GM23338 (cell line): ENCODE results near the gene TMEFF1. TPM values are rescaled to one million over a fixed set of nuclear protein-coding genes. Genes with fewer than 3 reads are reported as not detected.

Experiments
- ATAC-seq: fragments of 200-7000 bp; cut with Tn5 transposase; 3 replicates; pipeline ENCODE4 v1.9.1; 2020
- DNase-seq: peaks from one replicate; pipeline ENCODE4 v3.0.0-alpha.2; 2015; ENCODE audit warnings: low spot score
- H2AFZ ChIP-seq: fragments of 200-600 bp; sonication (generic); 2 replicates; pipeline ENCODE4 v1.8.0; 2016; ENCODE audit warnings: antibody characterized with exemption, mild to moderate bottlenecking, moderate library complexity
- H3F3A ChIP-seq: fragments of 200-600 bp; sonication (generic); replicated peaks from 2 replicates; pipeline ENCODE4 v1.8.0; 2017; ENCODE audit warnings: antibody characterized with exemption, mixed run types, low read depth
- H3K27ac ChIP-seq: fragments of 200-600 bp; sonication (generic); 2 replicates; pipeline ENCODE4 v1.6.1; 2016; ENCODE audit warnings: low read depth
- H3K27me3 ChIP-seq: fragments of 200-600 bp; sonication (generic); 2 replicates; pipeline ENCODE4 v1.8.0; 2016; ENCODE audit warnings: mild to moderate bottlenecking, mixed run types, moderate library complexity; ENCODE audit not compliant: insufficient read depth
- H3K36me3 ChIP-seq: fragments of 200-600 bp; sonication (generic); 2 replicates; pipeline ENCODE4 v1.8.0; 2016; ENCODE audit warnings: mild to moderate bottlenecking; ENCODE audit not compliant: insufficient read depth
- H3K4me1 ChIP-seq: fragments of 200-600 bp; sonication (generic); 2 replicates; pipeline ENCODE4 v1.8.0; 2016; ENCODE audit warnings: mild to moderate bottlenecking, moderate library complexity; ENCODE audit not compliant: insufficient read depth
- H3K4me2 ChIP-seq: fragments of 200-600 bp; sonication (generic); 2 replicates; pipeline ENCODE4 v1.7.1; 2017; ENCODE audit warnings: mixed run types
- H3K4me3 ChIP-seq: fragments of 200-600 bp; sonication (generic); 2 replicates; pipeline ENCODE4 v1.6.1; 2016; ENCODE audit warnings: mixed run types
- H3K79me2 ChIP-seq: fragments of 200-600 bp; sonication (generic); replicated peaks from 2 replicates; pipeline ENCODE4 v1.8.0; 2017; ENCODE audit warnings: mild to moderate bottlenecking; ENCODE audit not compliant: insufficient read depth
- H3K9me2 ChIP-seq: fragments of 200-600 bp; sonication (generic); 2 replicates; pipeline ENCODE4 v1.8.0; 2017; ENCODE audit not compliant: insufficient read depth
- H4K20me1 ChIP-seq: fragments of 200-600 bp; sonication (generic); replicated peaks from 2 replicates; pipeline ENCODE4 v1.8.0; 2017; ENCODE audit warnings: mild to moderate bottlenecking; ENCODE audit not compliant: insufficient read depth
- H3K27ac Mint-ChIP-seq: 2 replicates; pipeline ENCODE4 v1.8.0; 2020; ENCODE audit warnings: inconsistent platforms, mild to moderate bottlenecking, moderate library complexity, mixed read lengths
- H3K27me3 Mint-ChIP-seq: 3 replicates; pipeline ENCODE4 v1.8.0; 2022; ENCODE audit warnings: low read depth, mild to moderate bottlenecking, moderate library complexity, mixed read lengths, inconsistent platforms; ENCODE audit not compliant: insufficient read depth, poor library complexity
- H3K36me3 Mint-ChIP-seq: 3 replicates; pipeline ENCODE4 v1.8.0; 2021; ENCODE audit warnings: low read depth, mild to moderate bottlenecking, inconsistent platforms, moderate library complexity, mixed read lengths
- H3K4me1 Mint-ChIP-seq: 3 replicates; pipeline ENCODE4 v1.8.0; 2020; ENCODE audit warnings: mild to moderate bottlenecking, inconsistent platforms, mixed read lengths
- H3K4me3 Mint-ChIP-seq: 3 replicates; pipeline ENCODE4 v1.8.0; 2021; ENCODE audit warnings: moderate library complexity, mild to moderate bottlenecking, inconsistent platforms, mixed read lengths
- H3K9me3 Mint-ChIP-seq: 3 replicates; pipeline ENCODE4 v1.8.0; 2020; ENCODE audit warnings: moderate library complexity, mild to moderate bottlenecking, inconsistent platforms, mixed read lengths
- CREB1 ChIP-seq: fragments of 250-450 bp; sonication (Bioruptor Pico); IDR thresholded peaks from 2 replicates; pipeline ENCODE4 v1.5.0; 2020; ENCODE audit warnings: low read depth, mild to moderate bottlenecking, moderate library complexity
- CTCF ChIP-seq, 2 experiments: fragments of 200-600 bp in 1 of 2; sonication (generic) in 1 of 2; conservative IDR thresholded peaks; 2 replicates each; pipeline versions ENCODE4 v1.5.1 to v1.6.1; 2016 to 2017; ENCODE audit warnings: antibody characterized with exemption in 2 of 2, low read depth in 2 of 2, mild to moderate bottlenecking in 2 of 2, moderate library complexity in 1 of 2
- ETS1 ChIP-seq: IDR thresholded peaks from 2 replicates; pipeline ENCODE4 v1.6.1; 2016; ENCODE audit warnings: antibody characterized with exemption
- EZH2 ChIP-seq: fragments of 200-600 bp; sonication (generic); IDR thresholded peaks from one replicate; pipeline ENCODE4 v1.8.0; 2017; ENCODE audit warnings: antibody characterized with exemption, mild to moderate bottlenecking, low read depth; ENCODE audit not compliant: unreplicated experiment
- EZH2phosphoT487 ChIP-seq: fragments of 200-600 bp; sonication (generic); IDR thresholded peaks from one replicate; pipeline ENCODE4 v1.8.1; 2018; ENCODE audit warnings: antibody characterized with exemption; ENCODE audit not compliant: unreplicated experiment
- JUNB ChIP-seq: IDR thresholded peaks from one replicate; pipeline ENCODE4 v1.6.1; 2016; ENCODE audit warnings: antibody characterized with exemption; ENCODE audit not compliant: unreplicated experiment
- NANOG ChIP-seq: IDR thresholded peaks from 2 replicates; pipeline ENCODE4 v1.6.1; 2016; ENCODE audit warnings: antibody characterized with exemption, borderline replicate concordance
- POLR2AphosphoS5 ChIP-seq: IDR thresholded peaks from 2 replicates; pipeline ENCODE4 v1.6.1; 2016; ENCODE audit warnings: antibody characterized with exemption, low read depth
- REST ChIP-seq: IDR thresholded peaks from one replicate; pipeline ENCODE4 v1.6.1; 2018; ENCODE audit warnings: antibody characterized with exemption; ENCODE audit not compliant: unreplicated experiment
- STAT1 ChIP-seq: IDR thresholded peaks from one replicate; pipeline ENCODE4 v1.6.1; 2016; ENCODE audit warnings: antibody characterized with exemption; ENCODE audit not compliant: unreplicated experiment
- ZNF114 ChIP-seq: fragments of 250-450 bp; sonication (Bioruptor Pico); IDR thresholded peaks from 2 replicates; pipeline ENCODE4 v1.5.0; 2020; ENCODE audit warnings: mild to moderate bottlenecking, moderate library complexity
- ZNF331 ChIP-seq: fragments of 250-450 bp; sonication (Bioruptor Pico); IDR thresholded peaks from 2 replicates; pipeline ENCODE4 v1.5.0; 2020; ENCODE audit warnings: low read depth, mild to moderate bottlenecking, moderate library complexity
- polyA plus RNA-seq: library from polyadenylated mRNA; unstranded; fragments of >200 nt; fragmentation: Nextera tagmentation; extraction: Ambion mirVana; gene quantifications from 2 replicates; pipeline ENCODE4 v1.2.1, GENCODE V29; 2016
- total RNA-seq: library from RNA; depleted of rRNA; stranded (reverse); fragments of >200 nt; shearing (Covaris generic); gene quantifications from 2 replicates; pipeline ENCODE4 v1.2.3, GENCODE V29; 2014
- TF ChIP-seq, protein P1 (sequence below): fragments of 250-450 bp; sonication (Bioruptor Pico); IDR thresholded peaks from 2 replicates; pipeline ENCODE4 v1.5.0; 2020; ENCODE audit warnings: mild to moderate bottlenecking, moderate library complexity

The TMEFF1 gene
- total and polyA plus RNA-seq, 2 experiments from 2014 or later: 6.6 to 85.2 TPM

DNA sequence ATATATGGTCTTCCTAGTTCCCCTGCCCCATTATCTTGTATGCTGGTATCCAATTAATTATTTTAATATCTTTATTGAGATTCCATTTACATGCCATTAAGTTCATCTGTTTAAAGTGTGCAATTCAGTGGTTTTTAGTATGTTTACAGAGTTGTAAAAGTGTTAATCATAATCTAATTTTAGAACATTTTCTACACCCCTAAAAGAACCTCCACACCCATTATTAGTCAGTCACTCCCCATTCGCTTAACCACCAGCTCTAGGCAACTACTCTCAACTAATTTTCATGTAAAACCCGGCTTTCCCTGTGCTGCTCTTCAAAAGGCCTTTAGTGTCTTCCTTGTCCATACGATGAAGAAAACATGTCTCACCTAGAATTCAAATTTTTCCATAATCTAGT lies 84.1 kb downstream of the TMEFF1 start:
- TF ChIP-seq POLR2AphosphoS5: no peak
- TF ChIP-seq STAT1: no peak
- TF ChIP-seq, protein P1, sequence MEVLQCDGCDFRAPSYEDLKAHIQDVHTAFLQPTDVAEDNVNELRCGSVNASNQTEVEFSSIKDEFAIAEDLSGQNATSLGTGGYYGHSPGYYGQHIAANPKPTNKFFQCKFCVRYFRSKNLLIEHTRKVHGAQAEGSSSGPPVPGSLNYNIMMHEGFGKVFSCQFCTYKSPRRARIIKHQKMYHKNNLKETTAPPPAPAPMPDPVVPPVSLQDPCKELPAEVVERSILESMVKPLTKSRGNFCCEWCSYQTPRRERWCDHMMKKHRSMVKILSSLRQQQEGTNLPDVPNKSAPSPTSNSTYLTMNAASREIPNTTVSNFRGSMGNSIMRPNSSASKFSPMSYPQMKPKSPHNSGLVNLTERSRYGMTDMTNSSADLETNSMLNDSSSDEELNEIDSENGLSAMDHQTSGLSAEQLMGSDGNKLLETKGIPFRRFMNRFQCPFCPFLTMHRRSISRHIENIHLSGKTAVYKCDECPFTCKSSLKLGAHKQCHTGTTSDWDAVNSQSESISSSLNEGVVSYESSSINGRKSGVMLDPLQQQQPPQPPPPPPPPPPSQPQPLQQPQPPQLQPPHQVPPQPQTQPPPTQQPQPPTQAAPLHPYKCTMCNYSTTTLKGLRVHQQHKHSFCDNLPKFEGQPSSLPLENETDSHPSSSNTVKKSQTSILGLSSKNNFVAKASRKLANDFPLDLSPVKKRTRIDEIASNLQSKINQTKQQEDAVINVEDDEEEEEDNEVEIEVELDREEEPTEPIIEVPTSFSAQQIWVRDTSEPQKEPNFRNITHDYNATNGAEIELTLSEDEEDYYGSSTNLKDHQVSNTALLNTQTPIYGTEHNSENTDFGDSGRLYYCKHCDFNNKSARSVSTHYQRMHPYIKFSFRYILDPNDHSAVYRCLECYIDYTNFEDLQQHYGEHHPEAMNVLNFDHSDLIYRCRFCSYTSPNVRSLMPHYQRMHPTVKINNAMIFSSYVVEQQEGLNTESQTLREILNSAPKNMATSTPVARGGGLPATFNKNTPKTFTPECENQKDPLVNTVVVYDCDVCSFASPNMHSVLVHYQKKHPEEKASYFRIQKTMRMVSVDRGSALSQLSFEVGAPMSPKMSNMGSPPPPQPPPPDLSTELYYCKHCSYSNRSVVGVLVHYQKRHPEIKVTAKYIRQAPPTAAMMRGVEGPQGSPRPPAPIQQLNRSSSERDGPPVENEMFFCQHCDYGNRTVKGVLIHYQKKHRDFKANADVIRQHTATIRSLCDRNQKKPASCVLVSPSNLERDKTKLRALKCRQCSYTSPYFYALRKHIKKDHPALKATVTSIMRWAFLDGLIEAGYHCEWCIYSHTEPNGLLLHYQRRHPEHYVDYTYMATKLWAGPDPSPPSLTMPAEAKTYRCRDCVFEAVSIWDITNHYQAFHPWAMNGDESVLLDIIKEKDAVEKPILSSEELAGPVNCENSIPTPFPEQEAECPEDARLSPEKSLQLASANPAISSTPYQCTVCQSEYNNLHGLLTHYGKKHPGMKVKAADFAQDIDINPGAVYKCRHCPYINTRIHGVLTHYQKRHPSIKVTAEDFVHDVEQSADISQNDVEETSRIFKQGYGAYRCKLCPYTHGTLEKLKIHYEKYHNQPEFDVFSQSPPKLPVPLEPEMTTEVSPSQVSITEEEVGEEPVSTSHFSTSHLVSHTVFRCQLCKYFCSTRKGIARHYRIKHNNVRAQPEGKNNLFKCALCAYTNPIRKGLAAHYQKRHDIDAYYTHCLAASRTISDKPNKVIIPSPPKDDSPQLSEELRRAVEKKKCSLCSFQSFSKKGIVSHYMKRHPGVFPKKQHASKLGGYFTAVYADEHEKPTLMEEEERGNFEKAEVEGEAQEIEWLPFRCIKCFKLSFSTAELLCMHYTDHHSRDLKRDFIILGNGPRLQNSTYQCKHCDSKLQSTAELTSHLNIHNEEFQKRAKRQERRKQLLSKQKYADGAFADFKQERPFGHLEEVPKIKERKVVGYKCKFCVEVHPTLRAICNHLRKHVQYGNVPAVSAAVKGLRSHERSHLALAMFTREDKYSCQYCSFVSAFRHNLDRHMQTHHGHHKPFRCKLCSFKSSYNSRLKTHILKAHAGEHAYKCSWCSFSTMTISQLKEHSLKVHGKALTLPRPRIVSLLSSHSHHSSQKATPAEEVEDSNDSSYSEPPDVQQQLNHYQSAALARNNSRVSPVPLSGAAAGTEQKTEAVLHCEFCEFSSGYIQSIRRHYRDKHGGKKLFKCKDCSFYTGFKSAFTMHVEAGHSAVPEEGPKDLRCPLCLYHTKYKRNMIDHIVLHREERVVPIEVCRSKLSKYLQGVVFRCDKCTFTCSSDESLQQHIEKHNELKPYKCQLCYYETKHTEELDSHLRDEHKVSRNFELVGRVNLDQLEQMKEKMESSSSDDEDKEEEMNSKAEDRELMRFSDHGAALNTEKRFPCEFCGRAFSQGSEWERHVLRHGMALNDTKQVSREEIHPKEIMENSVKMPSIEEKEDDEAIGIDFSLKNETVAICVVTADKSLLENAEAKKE (CRISPR knock-in tag): no peak
- no peak for TF ChIP-seq JUNB
- TF ChIP-seq CTCF (conservative IDR thresholded peaks at IDR 0.05; ENCODE audit: low read depth in 2 of 2): no peak
- TF ChIP-seq EZH2: no peak
- no peak for TF ChIP-seq NANOG
- no peak for TF ChIP-seq CREB1
- TF ChIP-seq ZNF114 (CRISPR knock-in tag): no peak
- no peak for TF ChIP-seq ZNF331 (CRISPR knock-in tag)
- TF ChIP-seq ETS1: no peak
- no peak for TF ChIP-seq EZH2phosphoT487
- no peak for TF ChIP-seq REST
- Histone ChIP-seq H3K4me3 (no peak overlapping the region), H4K20me1 (peaks cover under 1% of the 10 kb centered on the region; the same call in 1 of the 2 replicates), H3K4me1 (no peaks in the 10 kb centered on the region), H3K79me2 (no peaks in the 10 kb centered on the region), H3K4me2 (no peak overlapping the region), H3K9me2 (no peaks in the 10 kb centered on the region), H3F3A (no peaks in the 10 kb centered on the region), H3K27ac (no peak overlapping the region), H3K36me3 (peaks cover 15% of the 10 kb centered on the region; the same call in 1 of the 2 replicates), H3K27me3 (no peaks in the 10 kb centered on the region), H2AFZ (no peak overlapping the region)
- Mint-ChIP-seq H3K27ac (no peak overlapping the region), H3K36me3 (peaks cover 18% of the 10 kb centered on the region), H3K4me1 (no peaks in the 10 kb centered on the region), H3K4me3 (no peak overlapping the region), H3K27me3 (no peaks in the 10 kb centered on the region), H3K9me3 (no peaks in the 10 kb centered on the region)
- ATAC-seq (no peak), DNase-seq (no peak)
